Adrenal gland (tissue), 5 donors: ENCODE data around the gene EXOC4.

Experiments
- POLR2A ChIP-seq, 2 donors: fragments of 450-650 bp; IDR thresholded peaks; one replicate each; pipeline ENCODE4 v1.6.1; 2017; ENCODE audit warnings: antibody characterized with exemption in 2 of 2, mild to moderate bottlenecking in 2 of 2, moderate library complexity in 1 of 2
- TF ChIP-seq, protein P1 (sequence below), 6 experiments: fragments of 450-650 bp in 4 of 6; fragments of 200-600 bp in 2 of 6; sonication (generic) in 1 of 6; IDR thresholded peaks; 1 replicate in 5 of 6; 2 replicates in 1 of 6; pipeline versions ENCODE4 v1.5.1 to v1.8.0; 2016 to 2021; ENCODE audit warnings: antibody characterized with exemption in 6 of 6, mild to moderate bottlenecking in 2 of 6, moderate library complexity in 1 of 6
- donor health status: DM: no; HTN: no; CAD: no.

DNA sequence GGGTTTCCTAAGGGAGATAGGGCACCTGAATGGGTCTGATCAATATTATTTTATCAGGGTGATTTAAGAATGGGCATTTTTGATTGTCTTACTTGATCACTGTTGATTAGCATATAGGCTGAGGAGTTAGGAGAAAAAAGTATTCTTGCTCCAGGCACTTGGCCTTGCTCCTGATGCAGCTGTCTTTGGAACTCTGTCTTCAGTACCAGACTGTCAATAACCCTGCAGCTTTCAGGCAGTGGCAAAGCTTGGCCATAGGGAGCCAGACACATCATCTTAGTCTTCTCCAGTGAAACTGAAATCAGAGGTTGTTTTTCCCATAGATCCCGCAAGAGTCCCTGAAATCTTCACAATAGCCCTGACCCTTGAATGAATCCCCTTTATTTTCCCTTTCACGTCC is 47.2 kb downstream of the EXOC4 start:
- TF ChIP-seq, protein P1, sequence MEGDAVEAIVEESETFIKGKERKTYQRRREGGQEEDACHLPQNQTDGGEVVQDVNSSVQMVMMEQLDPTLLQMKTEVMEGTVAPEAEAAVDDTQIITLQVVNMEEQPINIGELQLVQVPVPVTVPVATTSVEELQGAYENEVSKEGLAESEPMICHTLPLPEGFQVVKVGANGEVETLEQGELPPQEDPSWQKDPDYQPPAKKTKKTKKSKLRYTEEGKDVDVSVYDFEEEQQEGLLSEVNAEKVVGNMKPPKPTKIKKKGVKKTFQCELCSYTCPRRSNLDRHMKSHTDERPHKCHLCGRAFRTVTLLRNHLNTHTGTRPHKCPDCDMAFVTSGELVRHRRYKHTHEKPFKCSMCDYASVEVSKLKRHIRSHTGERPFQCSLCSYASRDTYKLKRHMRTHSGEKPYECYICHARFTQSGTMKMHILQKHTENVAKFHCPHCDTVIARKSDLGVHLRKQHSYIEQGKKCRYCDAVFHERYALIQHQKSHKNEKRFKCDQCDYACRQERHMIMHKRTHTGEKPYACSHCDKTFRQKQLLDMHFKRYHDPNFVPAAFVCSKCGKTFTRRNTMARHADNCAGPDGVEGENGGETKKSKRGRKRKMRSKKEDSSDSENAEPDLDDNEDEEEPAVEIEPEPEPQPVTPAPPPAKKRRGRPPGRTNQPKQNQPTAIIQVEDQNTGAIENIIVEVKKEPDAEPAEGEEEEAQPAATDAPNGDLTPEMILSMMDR (IDR thresholded peaks at IDR 0.05), result no peak
- no peak for TF ChIP-seq POLR2A (IDR thresholded peaks at IDR 0.05)
